D721Med (cell line): ENCODE results near the gene SKIC8.

Experiments
- DNase-seq: peaks from one replicate; pipeline ENCODE4 v3.0.0; 2011; ENCODE audit warnings: low spot score; ENCODE audit not compliant: insufficient read length
- FAIRE-seq: peaks from 2 replicates; lab custom pipeline; 2011; peaks lifted over from hg19 to GRCh38; lab: Jason Lieb, UNC
- TF ChIP-seq, protein P1 (sequence below): IDR thresholded peaks from 2 replicates; pipeline ENCODE4 v1.5.1; 2012; ENCODE audit warnings: mild to moderate bottlenecking, control low read depth; ENCODE audit not compliant: insufficient read depth; ENCODE audit errors: missing control alignments

The SKIC8 gene

GRCh38 chr15:78329625-78330024 lies 30.2 kb upstream of the SKIC8 start:
- DNase-seq = no peak
- TF ChIP-seq, protein P1, sequence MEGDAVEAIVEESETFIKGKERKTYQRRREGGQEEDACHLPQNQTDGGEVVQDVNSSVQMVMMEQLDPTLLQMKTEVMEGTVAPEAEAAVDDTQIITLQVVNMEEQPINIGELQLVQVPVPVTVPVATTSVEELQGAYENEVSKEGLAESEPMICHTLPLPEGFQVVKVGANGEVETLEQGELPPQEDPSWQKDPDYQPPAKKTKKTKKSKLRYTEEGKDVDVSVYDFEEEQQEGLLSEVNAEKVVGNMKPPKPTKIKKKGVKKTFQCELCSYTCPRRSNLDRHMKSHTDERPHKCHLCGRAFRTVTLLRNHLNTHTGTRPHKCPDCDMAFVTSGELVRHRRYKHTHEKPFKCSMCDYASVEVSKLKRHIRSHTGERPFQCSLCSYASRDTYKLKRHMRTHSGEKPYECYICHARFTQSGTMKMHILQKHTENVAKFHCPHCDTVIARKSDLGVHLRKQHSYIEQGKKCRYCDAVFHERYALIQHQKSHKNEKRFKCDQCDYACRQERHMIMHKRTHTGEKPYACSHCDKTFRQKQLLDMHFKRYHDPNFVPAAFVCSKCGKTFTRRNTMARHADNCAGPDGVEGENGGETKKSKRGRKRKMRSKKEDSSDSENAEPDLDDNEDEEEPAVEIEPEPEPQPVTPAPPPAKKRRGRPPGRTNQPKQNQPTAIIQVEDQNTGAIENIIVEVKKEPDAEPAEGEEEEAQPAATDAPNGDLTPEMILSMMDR = no peak
- FAIRE-seq = no peak

DNA sequence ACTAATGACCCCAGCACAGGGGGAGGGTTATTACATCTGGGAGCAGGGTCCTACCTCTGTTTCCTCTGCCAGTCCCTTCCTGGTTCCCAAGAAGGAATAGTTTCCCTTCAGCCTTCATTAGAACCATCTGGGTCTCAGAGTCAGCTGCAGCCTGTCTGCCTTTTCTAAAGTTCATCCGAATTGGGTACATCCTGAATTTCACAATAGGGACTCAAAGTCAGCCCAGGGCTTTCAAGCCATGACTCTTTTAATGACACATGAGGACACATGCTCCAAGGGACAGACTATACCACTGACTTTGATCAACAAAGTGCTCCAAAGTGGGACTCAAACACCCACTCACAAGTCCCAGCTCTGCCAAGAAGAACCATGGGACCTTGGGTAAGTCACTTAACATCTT lies 28.1 kb upstream of the SKIC8 start:
- TF ChIP-seq, protein P1 = no peak
- FAIRE-seq (no peak), DNase-seq (no peak)

DNA sequence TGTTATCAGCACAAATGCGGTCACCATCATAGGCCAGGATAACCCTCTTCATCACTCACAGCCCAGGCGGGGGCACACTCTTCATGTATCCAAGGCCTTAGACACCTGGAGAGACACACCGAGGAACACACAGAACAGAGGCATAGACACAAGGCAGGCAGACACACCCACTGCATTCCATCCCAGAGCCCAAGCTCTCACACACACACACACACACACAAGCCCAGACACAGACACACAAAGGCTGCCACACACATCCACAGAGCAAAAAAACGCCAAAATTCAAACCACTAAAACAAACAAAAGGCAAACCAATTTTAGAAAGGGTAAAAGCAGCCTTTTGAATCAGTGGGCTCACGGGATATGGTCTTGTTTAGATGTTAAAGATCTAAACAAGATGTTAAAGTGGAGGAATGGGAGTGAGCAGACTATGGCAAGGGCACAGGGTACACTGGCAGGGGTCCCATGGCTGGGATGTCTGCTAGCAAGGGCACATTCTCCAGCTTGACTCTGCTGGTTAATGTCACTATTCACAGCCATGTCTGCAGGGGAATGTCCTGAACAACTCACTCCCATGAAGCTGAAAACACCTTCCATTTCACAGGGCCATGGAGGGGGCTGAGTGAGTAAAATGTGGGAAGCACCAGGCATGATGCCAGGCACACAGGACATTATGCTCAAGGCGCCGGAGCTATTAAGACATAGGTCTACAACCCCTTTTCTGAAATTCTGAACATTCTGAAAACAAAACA lies 25.9 kb upstream of the SKIC8 start:
- no peak for DNase-seq
- TF ChIP-seq, protein P1 = no peak
- no peak for FAIRE-seq

DNA sequence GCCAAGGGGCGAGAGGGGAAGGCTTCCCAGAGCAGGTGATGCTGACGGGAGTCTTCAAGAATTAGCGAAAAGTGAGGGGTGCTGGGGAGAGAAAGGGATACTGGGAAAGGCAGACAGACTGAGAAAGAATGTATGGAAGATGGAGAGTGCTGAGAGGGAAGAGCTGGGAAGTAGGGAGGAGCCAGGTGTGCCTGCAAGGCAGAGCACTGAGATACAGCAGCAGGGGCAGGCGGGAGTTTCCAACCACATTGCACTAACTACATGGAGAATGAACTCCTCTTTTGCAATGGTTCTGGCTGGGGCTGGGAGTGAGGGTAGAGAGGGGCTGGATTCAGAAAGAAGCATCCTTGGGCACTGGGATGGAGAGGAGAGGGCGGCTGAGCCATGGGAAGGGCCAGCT lies 24.7 kb upstream of the SKIC8 start:
- DNase-seq = no peak
- TF ChIP-seq, protein P1 = no peak
- no peak for FAIRE-seq

- DNase-seq (no peak), FAIRE-seq (no peak)
- TF ChIP-seq, protein P1 = no peak
Measured at GRCh38 chr15:78323693-78324092, 24.3 kb upstream of the SKIC8 start.

DNA sequence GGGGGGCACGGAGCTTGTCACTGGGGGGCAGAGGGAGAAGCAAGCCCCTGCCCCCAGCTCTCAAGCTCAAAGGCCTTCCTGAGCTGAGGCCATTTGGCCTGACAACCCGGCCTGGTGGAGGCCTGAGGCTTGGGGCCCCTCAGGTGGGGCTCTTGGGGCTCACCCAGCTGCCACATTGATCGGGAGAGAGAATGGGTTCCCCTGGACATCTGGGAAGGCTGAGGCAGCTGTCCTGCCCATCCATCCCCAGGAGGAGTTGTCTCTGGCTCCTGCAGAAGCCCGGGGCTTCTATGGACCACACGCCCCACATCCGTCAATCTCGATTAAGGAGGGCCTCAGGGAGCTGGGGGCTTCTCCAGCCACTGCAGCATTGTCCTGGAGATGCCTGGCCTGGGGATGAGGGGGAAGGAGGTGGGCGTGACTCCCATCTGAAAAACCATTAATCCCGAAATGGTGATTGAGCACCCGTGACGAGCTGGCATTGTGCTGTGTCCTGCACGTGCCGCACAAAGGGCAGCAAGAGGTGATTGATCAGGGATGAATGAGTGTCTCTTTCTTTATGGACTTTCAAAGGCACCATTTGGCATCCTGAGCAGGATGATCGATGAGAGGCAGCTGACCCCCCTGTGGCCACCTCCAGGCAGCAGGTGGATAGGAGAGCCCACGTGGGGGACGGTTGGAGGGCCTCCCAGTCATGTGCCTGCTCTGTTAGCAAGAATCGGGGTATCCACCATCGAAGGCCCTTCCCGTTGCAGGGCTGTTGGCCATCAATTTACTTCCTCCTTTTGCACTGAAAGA lies 23.5 kb upstream of the SKIC8 start:
- no peak for DNase-seq
- no peak for FAIRE-seq
- TF ChIP-seq, protein P1 = no peak

DNA sequence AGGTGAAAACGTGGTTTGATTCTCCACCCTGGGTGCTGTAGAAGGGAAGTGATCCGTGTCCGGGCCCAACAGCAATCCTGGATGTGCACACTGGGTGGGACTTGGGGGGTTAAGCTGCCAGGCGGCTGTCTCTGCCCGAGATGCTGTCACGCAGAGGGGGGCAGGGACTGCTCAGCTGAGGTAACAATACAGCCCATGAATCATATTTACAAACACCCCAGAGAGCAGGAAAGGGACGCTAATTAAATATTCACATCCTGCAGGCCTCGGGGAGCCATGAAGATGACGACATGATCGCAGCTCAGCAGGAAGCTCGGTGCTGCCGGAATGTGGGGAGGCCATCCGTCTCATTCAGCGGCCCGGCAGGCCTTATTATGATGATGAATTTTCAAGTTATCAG lies 22.8 kb upstream of the SKIC8 start:
- TF ChIP-seq, protein P1 = no peak
- DNase-seq = no peak
- no peak for FAIRE-seq
